Measurements from ENCODE around the gene BAHCC1.

The BAHCC1 gene

DNA sequence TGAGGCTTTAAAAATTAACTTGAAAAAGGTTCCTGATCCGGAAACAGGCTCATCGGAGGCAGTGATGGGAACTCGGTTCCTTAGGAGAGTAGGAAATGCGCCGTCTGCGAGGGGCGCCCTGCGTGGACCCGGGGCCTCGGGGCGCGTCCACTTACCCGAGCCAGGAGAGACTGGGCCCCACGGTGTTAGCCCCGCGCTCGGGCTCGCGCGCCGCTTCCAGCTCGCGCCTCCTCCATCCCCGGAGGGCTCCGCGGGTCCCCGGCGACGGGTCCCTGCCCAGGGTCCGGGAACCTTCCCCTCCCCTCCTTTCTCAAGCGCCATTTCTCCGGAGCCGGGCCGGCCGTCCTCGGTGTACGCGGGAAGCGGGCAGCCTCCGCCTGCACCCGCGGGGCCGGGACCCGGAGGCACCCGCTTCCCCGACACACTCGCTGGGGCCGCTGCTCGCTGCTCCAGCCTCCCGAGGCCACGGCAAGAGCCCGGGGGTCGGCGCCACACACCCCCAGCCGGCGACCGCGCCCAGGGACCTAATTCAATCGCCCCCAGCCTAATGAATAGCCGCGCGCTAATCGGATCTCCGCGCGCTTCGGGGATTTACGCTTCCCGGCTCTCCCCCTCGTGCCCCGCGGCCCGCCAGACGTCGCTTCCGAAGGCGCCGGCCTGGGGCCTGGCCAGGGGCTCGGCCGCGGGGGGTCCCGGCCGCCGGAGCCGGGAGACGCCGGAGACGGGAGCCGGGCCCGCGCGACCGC is 2.2 kb upstream of the BAHCC1 start (continued):
- TF ChIP-seq ZNF785 (tag by site-specific recombination; IDR thresholded peaks at IDR 0.05) (no peak), ZNF529 (tag by site-specific recombination; IDR thresholded peaks at IDR 0.05; ENCODE audit: insufficient replicate concordance) (no peak), PATZ1 (tag by site-specific recombination; IDR thresholded peaks at IDR 0.05) (peak; percentile 73), SETDB1 (IDR thresholded peaks at IDR 0.05; ENCODE audit: insufficient read length, low read length) (no peak), GLI4 (tag by site-specific recombination; IDR thresholded peaks at IDR 0.05) (0 out of 2 replicates have a peak, but pooled peaks have one; percentile 52), TCF7L2 (IDR thresholded peaks at IDR 0.05; ENCODE audit: borderline replicate concordance, low read depth, low read length) (no peak), ZNF404 (tag by site-specific recombination; IDR thresholded peaks at IDR 0.05) (0 out of 2 replicates have a peak, but pooled peaks have one; percentile 28), ZNF362 (tag by site-specific recombination; IDR thresholded peaks at IDR 0.05) (no peak), ZBTB20 (tag by site-specific recombination; IDR thresholded peaks at IDR 0.05) (peak; percentile 99), KLF9 (tag by site-specific recombination; IDR thresholded peaks at IDR 0.05; ENCODE audit: low read depth) (peak; percentile 47), ZFP69B (tag by site-specific recombination; IDR thresholded peaks at IDR 0.05) (peak; percentile 67; the same call in 1 of the 2 replicates), ZNF501 (tag by site-specific recombination; IDR thresholded peaks at IDR 0.05) (peak; percentile 59; the same call in 1 of the 2 replicates), ZNF169 (tag by site-specific recombination; IDR thresholded peaks at IDR 0.05) (peak; percentile 59; the same call in 1 of the 2 replicates), OVOL3 (tag by site-specific recombination; IDR thresholded peaks at IDR 0.05) (no peak), KLF16 (tag by site-specific recombination; IDR thresholded peaks at IDR 0.05) (0 out of 2 replicates have a peak, but pooled peaks have one; percentile 29), SCRT1 (tag by site-specific recombination; IDR thresholded peaks at IDR 0.05; ENCODE audit: borderline replicate concordance) (no peak), YY1 (tag by site-specific recombination; IDR thresholded peaks at IDR 0.05) (0 out of 2 replicates have a peak, but pooled peaks have one; percentile 29), ZNF777 (tag by site-specific recombination; IDR thresholded peaks at IDR 0.05; ENCODE audit: borderline replicate concordance) (peak; percentile 71; the same call in 1 of the 2 replicates), MYNN (tag by site-specific recombination; IDR thresholded peaks at IDR 0.05; ENCODE audit: borderline replicate concordance) (peak; percentile 39; the same call in 1 of the 2 replicates), ZBTB7A (tag by site-specific recombination; IDR thresholded peaks at IDR 0.05; ENCODE audit: low read depth) (peak; percentile 64; the same call in 1 of the 2 replicates), ZNF449 (tag by site-specific recombination; IDR thresholded peaks at IDR 0.05) (peak; percentile 20; the same call in 1 of the 2 replicates), ZNF521 (tag by site-specific recombination; IDR thresholded peaks at IDR 0.05) (no peak), ZXDB (tag by site-specific recombination; IDR thresholded peaks at IDR 0.05) (peak; percentile 34), ZBTB8A (tag by site-specific recombination; IDR thresholded peaks at IDR 0.05) (peak; percentile 79)
- TF ChIP-seq, protein P1, sequence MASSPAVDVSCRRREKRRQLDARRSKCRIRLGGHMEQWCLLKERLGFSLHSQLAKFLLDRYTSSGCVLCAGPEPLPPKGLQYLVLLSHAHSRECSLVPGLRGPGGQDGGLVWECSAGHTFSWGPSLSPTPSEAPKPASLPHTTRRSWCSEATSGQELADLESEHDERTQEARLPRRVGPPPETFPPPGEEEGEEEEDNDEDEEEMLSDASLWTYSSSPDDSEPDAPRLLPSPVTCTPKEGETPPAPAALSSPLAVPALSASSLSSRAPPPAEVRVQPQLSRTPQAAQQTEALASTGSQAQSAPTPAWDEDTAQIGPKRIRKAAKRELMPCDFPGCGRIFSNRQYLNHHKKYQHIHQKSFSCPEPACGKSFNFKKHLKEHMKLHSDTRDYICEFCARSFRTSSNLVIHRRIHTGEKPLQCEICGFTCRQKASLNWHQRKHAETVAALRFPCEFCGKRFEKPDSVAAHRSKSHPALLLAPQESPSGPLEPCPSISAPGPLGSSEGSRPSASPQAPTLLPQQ (tag by site-specific recombination; IDR thresholded peaks at IDR 0.05): peak; percentile 42; the same call in 1 of the 2 replicates
- TF ChIP-seq, protein P2, sequence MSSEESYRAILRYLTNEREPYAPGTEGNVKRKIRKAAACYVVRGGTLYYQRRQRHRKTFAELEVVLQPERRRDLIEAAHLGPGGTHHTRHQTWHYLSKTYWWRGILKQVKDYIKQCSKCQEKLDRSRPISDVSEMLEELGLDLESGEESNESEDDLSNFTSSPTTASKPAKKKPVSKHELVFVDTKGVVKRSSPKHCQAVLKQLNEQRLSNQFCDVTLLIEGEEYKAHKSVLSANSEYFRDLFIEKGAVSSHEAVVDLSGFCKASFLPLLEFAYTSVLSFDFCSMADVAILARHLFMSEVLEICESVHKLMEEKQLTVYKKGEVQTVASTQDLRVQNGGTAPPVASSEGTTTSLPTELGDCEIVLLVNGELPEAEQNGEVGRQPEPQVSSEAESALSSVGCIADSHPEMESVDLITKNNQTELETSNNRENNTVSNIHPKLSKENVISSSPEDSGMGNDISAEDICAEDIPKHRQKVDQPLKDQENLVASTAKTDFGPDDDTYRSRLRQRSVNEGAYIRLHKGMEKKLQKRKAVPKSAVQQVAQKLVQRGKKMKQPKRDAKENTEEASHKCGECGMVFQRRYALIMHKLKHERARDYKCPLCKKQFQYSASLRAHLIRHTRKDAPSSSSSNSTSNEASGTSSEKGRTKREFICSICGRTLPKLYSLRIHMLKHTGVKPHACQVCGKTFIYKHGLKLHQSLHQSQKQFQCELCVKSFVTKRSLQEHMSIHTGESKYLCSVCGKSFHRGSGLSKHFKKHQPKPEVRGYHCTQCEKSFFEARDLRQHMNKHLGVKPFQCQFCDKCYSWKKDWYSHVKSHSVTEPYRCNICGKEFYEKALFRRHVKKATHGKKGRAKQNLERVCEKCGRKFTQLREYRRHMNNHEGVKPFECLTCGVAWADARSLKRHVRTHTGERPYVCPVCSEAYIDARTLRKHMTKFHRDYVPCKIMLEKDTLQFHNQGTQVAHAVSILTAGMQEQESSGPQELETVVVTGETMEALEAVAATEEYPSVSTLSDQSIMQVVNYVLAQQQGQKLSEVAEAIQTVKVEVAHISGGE (tag by site-specific recombination; conservative IDR thresholded peaks at IDR 0.05; ENCODE audit: low read depth): peak; percentile 54
- TF ChIP-seq, protein P3, sequence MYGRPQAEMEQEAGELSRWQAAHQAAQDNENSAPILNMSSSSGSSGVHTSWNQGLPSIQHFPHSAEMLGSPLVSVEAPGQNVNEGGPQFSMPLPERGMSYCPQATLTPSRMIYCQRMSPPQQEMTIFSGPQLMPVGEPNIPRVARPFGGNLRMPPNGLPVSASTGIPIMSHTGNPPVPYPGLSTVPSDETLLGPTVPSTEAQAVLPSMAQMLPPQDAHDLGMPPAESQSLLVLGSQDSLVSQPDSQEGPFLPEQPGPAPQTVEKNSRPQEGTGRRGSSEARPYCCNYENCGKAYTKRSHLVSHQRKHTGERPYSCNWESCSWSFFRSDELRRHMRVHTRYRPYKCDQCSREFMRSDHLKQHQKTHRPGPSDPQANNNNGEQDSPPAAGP (tag by site-specific recombination; IDR thresholded peaks at IDR 0.05): peak; percentile 36; the same call in 1 of the 2 replicates

Data from HEK293 (cell line).